VCaP (cell line): Measurements from ENCODE around the gene TP53AIP1.

Source experiments
- H3K27ac ChIP-seq: fragments of 450-650 bp; 2 replicates; pipeline ENCODE4 v1.5.1; 2017
- TF ChIP-seq, protein P1 (sequence below): fragments of 450-650 bp; conservative IDR thresholded peaks from 2 replicates; pipeline ENCODE4 v1.5.1; 2017; ENCODE audit warnings: mild to moderate bottlenecking, moderate library complexity

Gene TP53AIP1

DNA sequence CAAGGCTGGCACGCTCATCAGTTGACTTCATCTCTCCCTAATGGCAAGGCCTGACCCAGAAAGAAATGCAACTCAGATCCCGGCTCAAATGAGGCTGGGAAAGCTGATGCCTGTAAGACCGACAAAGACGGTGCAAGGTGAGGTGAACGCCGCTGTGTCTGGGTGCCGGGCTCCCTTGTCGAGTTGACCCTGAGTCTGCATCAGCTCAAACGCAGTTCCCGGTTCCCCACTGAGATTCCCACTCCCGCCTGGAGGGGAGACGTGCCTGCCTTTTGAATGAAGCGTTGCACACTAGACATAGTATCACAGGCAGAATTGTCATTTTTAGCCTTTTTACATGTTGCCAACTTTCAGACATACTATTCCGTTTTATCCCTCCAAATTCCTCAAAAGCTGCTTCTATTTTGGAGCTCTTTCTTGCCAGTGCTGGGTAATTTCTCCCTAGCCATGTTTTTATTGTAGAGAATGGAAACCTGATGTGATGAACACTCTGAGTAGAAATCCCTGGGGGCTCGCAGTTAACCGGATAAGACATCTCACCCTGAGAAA, 831 bp upstream of the TP53AIP1 start:
- TF ChIP-seq, protein P1, sequence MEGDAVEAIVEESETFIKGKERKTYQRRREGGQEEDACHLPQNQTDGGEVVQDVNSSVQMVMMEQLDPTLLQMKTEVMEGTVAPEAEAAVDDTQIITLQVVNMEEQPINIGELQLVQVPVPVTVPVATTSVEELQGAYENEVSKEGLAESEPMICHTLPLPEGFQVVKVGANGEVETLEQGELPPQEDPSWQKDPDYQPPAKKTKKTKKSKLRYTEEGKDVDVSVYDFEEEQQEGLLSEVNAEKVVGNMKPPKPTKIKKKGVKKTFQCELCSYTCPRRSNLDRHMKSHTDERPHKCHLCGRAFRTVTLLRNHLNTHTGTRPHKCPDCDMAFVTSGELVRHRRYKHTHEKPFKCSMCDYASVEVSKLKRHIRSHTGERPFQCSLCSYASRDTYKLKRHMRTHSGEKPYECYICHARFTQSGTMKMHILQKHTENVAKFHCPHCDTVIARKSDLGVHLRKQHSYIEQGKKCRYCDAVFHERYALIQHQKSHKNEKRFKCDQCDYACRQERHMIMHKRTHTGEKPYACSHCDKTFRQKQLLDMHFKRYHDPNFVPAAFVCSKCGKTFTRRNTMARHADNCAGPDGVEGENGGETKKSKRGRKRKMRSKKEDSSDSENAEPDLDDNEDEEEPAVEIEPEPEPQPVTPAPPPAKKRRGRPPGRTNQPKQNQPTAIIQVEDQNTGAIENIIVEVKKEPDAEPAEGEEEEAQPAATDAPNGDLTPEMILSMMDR, result no peak
- H3K27ac ChIP-seq, result no peak overlapping the region

DNA sequence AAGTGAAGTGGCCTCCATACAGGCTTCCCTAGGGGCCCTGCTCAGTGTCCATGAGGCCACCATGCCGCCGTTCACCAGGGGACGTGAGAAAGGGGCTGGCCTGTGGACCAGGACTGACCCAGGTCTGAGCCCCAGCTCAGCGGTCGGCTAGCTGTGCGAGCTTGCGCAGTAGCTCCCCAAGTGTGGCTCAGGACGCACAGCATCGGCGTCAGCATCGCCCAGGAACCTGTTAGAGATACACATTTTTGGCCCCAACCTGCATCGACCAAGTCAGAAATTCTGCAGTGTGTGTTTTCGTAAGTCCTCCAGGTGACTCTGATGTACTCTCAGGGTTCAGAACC, 429 bp downstream of the TP53AIP1 start:
- H3K27ac ChIP-seq, result no peak overlapping the region
- TF ChIP-seq, protein P1, result no peak

DNA sequence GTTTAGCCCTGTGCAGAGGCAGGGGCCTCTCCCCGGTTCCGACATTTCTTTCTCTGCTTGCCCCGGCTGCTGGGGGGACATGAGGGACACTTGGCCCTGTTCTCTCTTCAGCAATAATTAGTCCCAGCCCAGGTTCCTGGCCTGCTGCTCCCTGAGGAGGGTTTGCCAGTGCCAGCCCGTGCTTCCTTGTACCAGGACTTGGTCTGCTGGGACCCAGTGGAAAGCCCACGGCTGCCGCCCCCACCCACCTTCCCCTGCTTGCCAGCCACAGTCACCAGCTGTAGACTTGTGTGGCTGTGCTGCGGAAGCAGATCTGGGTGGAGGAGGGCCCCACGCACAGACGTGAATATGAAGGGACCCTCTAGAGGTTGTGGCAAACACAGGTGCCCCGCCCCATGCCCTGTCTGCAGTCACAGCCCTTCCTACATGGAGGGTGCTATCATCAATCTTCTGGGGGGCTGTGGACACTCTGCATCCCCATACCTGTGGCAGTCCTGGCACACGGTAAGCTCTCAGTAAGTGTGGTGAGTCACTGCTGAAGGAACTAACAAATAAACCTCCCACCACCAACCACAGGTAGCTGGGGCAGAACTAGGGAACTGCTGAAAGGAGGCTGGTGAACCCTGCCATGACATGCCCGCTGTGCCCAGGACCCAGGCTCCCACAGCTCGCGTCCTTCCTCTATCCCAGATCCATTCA, 949 bp downstream of the TP53AIP1 start:
- H3K27ac ChIP-seq, result no peak overlapping the region
- TF ChIP-seq, protein P1, result no peak

DNA sequence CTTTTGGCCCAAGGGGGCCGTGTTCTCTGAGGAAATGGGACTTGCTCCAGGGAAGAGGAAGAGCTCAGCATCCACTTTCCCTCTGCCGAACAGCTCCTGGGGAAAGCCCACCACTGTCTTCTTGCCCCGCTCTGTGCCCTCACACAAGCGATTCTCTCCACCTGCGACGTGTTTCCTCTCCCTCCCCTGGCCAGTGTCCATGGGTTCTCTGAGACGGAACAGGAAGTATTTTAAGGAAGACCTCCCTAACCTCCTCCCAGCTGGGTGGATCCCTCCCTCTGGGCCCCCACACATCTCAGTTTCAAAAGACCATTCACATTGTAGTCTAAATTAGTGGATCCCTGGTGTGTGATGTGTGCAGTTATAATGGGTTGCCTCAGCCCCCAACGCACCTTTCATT, 1.6 kb downstream of the TP53AIP1 start:
- no peak overlapping the region for H3K27ac ChIP-seq
- TF ChIP-seq, protein P1, result no peak

DNA sequence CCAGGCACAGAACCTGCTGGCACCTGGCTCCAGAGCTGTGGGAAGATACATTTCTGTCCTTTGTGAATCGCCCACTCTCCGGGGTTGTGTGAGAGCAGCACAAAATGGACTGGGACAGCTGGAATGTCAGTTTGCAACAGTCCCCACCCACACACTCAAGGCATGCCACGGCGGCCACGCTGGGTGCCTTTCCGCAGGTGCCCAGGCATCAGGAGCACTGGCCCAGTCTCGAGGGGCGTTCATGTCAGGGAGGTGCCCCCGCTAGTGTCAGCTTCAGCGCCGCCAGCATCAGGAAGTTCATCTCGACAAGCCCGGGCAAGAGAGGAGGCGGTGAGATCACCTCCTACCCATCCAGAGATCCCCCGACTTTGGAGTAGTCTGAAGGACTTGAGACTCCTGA, 2.1 kb downstream of the TP53AIP1 start:
- TF ChIP-seq, protein P1, result no peak
- H3K27ac ChIP-seq, result no peak overlapping the region

DNA sequence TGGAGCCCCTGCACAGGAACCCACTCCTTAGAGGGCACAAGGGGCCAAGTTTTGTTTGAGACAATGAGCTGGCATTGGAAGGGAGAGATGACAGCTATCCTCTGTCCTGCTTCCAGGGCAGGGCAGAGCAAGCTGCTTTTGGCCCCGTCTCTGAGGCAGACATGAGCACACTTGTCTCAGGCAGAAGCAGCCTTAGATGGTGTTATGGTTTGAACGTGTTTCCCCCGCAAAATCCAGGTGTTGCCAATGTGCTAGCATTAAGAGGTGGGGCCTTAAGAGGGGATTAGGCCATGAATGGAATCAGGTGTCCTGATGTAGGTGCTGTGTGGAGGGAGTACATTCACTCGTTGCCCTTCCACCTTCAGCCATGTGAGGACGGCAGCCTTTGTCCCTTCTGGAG, 2.5 kb downstream of the TP53AIP1 start:
- TF ChIP-seq, protein P1, result no peak
- no peak overlapping the region for H3K27ac ChIP-seq

DNA sequence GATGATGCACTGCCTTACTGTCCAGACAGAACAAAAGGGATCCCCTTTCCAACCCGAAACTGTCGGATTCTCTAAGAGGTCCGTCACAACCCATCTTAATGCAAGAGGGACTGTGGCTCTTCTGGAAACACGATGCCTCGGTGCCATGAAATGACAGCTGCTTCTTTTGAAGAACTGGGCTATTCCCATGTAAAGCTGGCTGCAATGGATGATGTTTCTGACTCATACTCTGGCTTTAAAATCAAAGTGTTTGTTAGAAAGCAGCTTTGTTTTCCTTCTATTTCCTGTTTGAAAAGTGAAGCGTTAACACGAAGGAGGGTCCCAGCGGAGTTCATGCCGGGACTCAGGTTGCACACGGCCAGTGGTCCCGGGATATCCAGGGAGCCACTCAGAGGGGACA, 3.1 kb downstream of the TP53AIP1 start:
- H3K27ac ChIP-seq, result no peak overlapping the region
- TF ChIP-seq, protein P1, result no peak
